ENCODE measurements around the gene ESPN.

ESPN gene

GRCh38 chr1:6471086-6471969, 46.8 kb downstream of the ESPN start:
- intact Hi-C loops (cut with DNase I; ENCODE audit: low total_unique reads), result no loop called here
- H3K27me3 ChIP-seq, result peaks cover 0 to 20% of the 10 kb centered on the region in 2 donors
- no peak for DNase-seq
- TF ChIP-seq CTCF (IDR thresholded peaks at IDR 0.05), result no peak
- H3K9me3 ChIP-seq, result no peaks in the 10 kb centered on the region
- no peak overlapping the region for H3K4me3 ChIP-seq
- H3K27ac ChIP-seq, result no peak overlapping the region
- no peaks in the 10 kb centered on the region for H3K4me1 ChIP-seq
- H3K36me3 ChIP-seq, result peaks cover 0 to 73% (median 53%) of the 10 kb centered on the region in 3 donors

GRCh38 chr1:6471970-6472368, 47.4 kb downstream of the ESPN start:
- no peak overlapping the region for H3K27ac ChIP-seq
- no peaks in the 10 kb centered on the region for H3K9me3 ChIP-seq
- no peak overlapping the region for H3K4me3 ChIP-seq
- no peaks in the 10 kb centered on the region for H3K4me1 ChIP-seq
- intact Hi-C loops (cut with DNase I; ENCODE audit: low total_unique reads), result no loop called here
- peaks cover 0 to 73% (median 53%) of the 10 kb centered on the region in 3 donors for H3K36me3 ChIP-seq
- no peak for DNase-seq
- peaks cover 0 to 14% of the 10 kb centered on the region in 2 donors for H3K27me3 ChIP-seq
- no peak for TF ChIP-seq CTCF (IDR thresholded peaks at IDR 0.05)

- no peaks in the 10 kb centered on the region for H3K9me3 ChIP-seq
- H3K4me3 ChIP-seq, result no peak overlapping the region
- no peak for DNase-seq
- H3K27me3 ChIP-seq, result peaks cover 0 to 11% of the 10 kb centered on the region in 2 donors
- peaks cover 0 to 70% (median 52%) of the 10 kb centered on the region in 3 donors for H3K36me3 ChIP-seq
- TF ChIP-seq CTCF (IDR thresholded peaks at IDR 0.05), result no peak
- intact Hi-C loops (cut with DNase I; ENCODE audit: low total_unique reads), result no loop called here
- H3K4me1 ChIP-seq, result no peaks in the 10 kb centered on the region
- no peak overlapping the region for H3K27ac ChIP-seq
Measured at GRCh38 chr1:6472391-6472790, 47.8 kb downstream of the ESPN start.

GRCh38 chr1:6473156-6473555, 48.6 kb downstream of the ESPN start:
- Histone ChIP-seq H3K9me3 (no peaks in the 10 kb centered on the region), H3K27ac (no peak overlapping the region), H3K4me3 (no peak overlapping the region), H3K36me3 (peaks cover 0 to 63% (median 45%) of the 10 kb centered on the region in 3 donors), H3K4me1 (no peaks in the 10 kb centered on the region), H3K27me3 (peaks cover 0 to 5% of the 10 kb centered on the region in 2 donors)
- no peak for TF ChIP-seq CTCF (IDR thresholded peaks at IDR 0.05)
- intact Hi-C loops (cut with DNase I; ENCODE audit: low total_unique reads), result no loop called here
- DNase-seq, result no peak

GRCh38 chr1:6473974-6474814, 49.6 kb downstream of the ESPN start:
- TF ChIP-seq CTCF (IDR thresholded peaks at IDR 0.05), result no peak
- Histone ChIP-seq H3K27me3 (peaks cover 0 to 5% of the 10 kb centered on the region in 2 donors), H3K36me3 (peaks cover 0 to 52% (median 34%) of the 10 kb centered on the region in 3 donors), H3K4me1 (no peaks in the 10 kb centered on the region), H3K9me3 (no peaks in the 10 kb centered on the region), H3K4me3 (no peak overlapping the region), H3K27ac (no peak overlapping the region)
- intact Hi-C loops (cut with DNase I; ENCODE audit: low total_unique reads), result no loop called here
- no peak for DNase-seq
